DMS 273 treated with DMSO at 0.1 percent for 48 hours (cell line): Measurements from ENCODE around the gene JAKMIP2.
"Not testable (repeated sequence)": the region's sequence is repeated elsewhere in the genome, so short reads cannot be mapped to it uniquely, and the experiment has no call there.

Source experiments
- DNase-seq: peaks from one replicate; lab custom pipeline; 2025; lab: John Stamatoyannopoulos, UW

JAKMIP2 gene

GRCh38 chr5:147557876-147558745 is 224.4 kb downstream of the JAKMIP2 start:
- no peak for DNase-seq

GRCh38 chr5:147555176-147555575 is 227.4 kb downstream of the JAKMIP2 start:
- no peak for DNase-seq

- no peak for DNase-seq
Observed at GRCh38 chr5:147554261-147554817, 228.2 kb downstream of the JAKMIP2 start.

- not testable (repeated sequence) for DNase-seq
Observed at GRCh38 chr5:147553817-147554216, 228.7 kb downstream of the JAKMIP2 start.

GRCh38 chr5:147552897-147553296 is 229.6 kb downstream of the JAKMIP2 start:
- no peak for DNase-seq

GRCh38 chr5:147551677-147552076 is 230.9 kb downstream of the JAKMIP2 start:
- DNase-seq: no peak

- DNase-seq: no peak
Observed at GRCh38 chr5:147547730-147548129, 234.8 kb downstream of the JAKMIP2 start.

GRCh38 chr5:147544556-147544955 is 238.0 kb downstream of the JAKMIP2 start:
- DNase-seq: no peak

GRCh38 chr5:147539053-147539452 is 243.5 kb downstream of the JAKMIP2 start:
- DNase-seq: no peak

- DNase-seq: no peak
Observed at GRCh38 chr5:147538236-147538635, 244.3 kb downstream of the JAKMIP2 start.
